Measurements from ENCODE around the gene PDZK1IP1. TPM values are rescaled to one million over a fixed set of nuclear protein-coding genes. Genes with fewer than 3 reads are reported as not detected.
"Not testable (repeated sequence)": the region's sequence is repeated elsewhere in the genome, so short reads cannot be mapped to it uniquely, and the experiment has no call there.

Gene PDZK1IP1
- total RNA-seq, 2 donors from 2014 or later, result 30.6 TPM; not detected in 1

DNA sequence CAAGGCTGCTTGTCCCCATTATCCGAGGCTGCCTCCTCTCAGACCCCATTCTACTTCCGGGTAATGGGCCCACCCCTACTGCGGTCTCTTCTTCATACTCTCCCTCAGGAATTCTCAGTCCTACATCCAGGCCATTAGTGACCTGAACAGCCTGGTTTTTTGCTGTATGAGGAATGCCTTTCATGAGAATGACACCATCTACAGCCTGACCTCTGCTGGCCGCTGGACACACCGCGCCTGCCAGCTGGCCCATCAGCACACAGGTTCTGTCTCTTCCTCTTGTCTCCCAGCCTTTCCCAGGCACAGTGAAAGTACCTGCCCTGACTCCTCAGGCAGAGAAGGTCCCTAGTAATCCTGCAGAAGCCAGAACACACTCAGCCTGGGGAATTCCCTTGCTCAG, 46.2 kb downstream of the PDZK1IP1 start:
- not testable (repeated sequence) for H3K36me3 Mint-ChIP-seq (ENCODE audit: low read depth); H3K4me3 Mint-ChIP-seq; H3K27ac Mint-ChIP-seq; ATAC-seq; H3K9me3 ChIP-seq (ENCODE audit: control insufficient read depth, low read length, poor library complexity, severe bottlenecking); DNase-seq; H3K4me1 Mint-ChIP-seq
- H3K27me3 Mint-ChIP-seq, result peaks cover 41% of the 10 kb centered on the region

GRCh38 chr1:47140358-47140757, 49.5 kb downstream of the PDZK1IP1 start:
- H3K4me3 Mint-ChIP-seq; ATAC-seq; H3K4me1 Mint-ChIP-seq; H3K36me3 Mint-ChIP-seq (ENCODE audit: low read depth); H3K27ac Mint-ChIP-seq; H3K9me3 ChIP-seq (ENCODE audit: control insufficient read depth, low read length, poor library complexity, severe bottlenecking); DNase-seq: not testable (repeated sequence)
- peaks cover 31% of the 10 kb centered on the region for H3K27me3 Mint-ChIP-seq

GRCh38 chr1:47137925-47138615, 51.8 kb downstream of the PDZK1IP1 start:
- H3K4me3 Mint-ChIP-seq, result no peak overlapping the region
- ATAC-seq (no peak), DNase-seq (no peak)
- no peak overlapping the region for H3K27ac Mint-ChIP-seq
- no peaks in the 10 kb centered on the region for H3K9me3 ChIP-seq (ENCODE audit: control insufficient read depth, low read length, poor library complexity, severe bottlenecking)
- H3K36me3 Mint-ChIP-seq (ENCODE audit: low read depth), result no peaks in the 10 kb centered on the region
- H3K27me3 Mint-ChIP-seq, result peaks cover 41% of the 10 kb centered on the region
- H3K4me1 Mint-ChIP-seq, result no peaks in the 10 kb centered on the region

- Mint-ChIP-seq H3K4me1 (no peaks in the 10 kb centered on the region), H3K36me3 (ENCODE audit: low read depth) (no peaks in the 10 kb centered on the region), H3K27me3 (peaks cover 38% of the 10 kb centered on the region), H3K4me3 (no peak within 1 kb of the TSS), H3K27ac (no peak within 1 kb of the TSS)
- no peaks in the 10 kb centered on the region for H3K9me3 ChIP-seq (ENCODE audit: control insufficient read depth, low read length, poor library complexity, severe bottlenecking)
- no peak for ATAC-seq
- no peak for DNase-seq
These were observed 52.6 kb downstream of the PDZK1IP1 start, which contains the start of gene CYP4A22 for GRCh38 chr1:47137198-47137597. Gene CYP4A22 (plus strand): TSS chr1:47137441. CDS start chr1:47137486, 45 bp downstream.

Other genes starting within 250 kb of the PDZK1IP1 start
- not detected for gene CYP4A11, start 248.6 kb downstream of the PDZK1IP1 start, total RNA-seq
- not detected for gene CYP4X1, start 166.4 kb downstream of the PDZK1IP1 start, total RNA-seq
- gene CYP4Z1, start 122.8 kb downstream of the PDZK1IP1 start, total RNA-seq, result not detected
- gene CYP4A22, start 52.6 kb downstream of the PDZK1IP1 start, total RNA-seq, result not detected
- gene TAL1, start 42.2 kb upstream of the PDZK1IP1 start, total RNA-seq, result 10 to 100 TPM in 1 of 2 donors, 1 to 10 TPM in 1; 1.3 to 44.2 TPM
- 1 to 10 TPM; 1.2 to 2.6 TPM for gene STIL, start 124.1 kb upstream of the PDZK1IP1 start, total RNA-seq
- gene CMPK1, start 143.8 kb upstream of the PDZK1IP1 start, total RNA-seq, result 100 to 1,000 TPM in 1 of 2 donors, 10 to 100 TPM in 1; 97.6 to 124 TPM
- gene FOXE3, start 226.2 kb upstream of the PDZK1IP1 start, total RNA-seq, result not detected
- gene FOXD2, start 248.0 kb upstream of the PDZK1IP1 start, total RNA-seq, result under 1 TPM; 0.37 to 0.44 TPM